IMR-90 (cell line): Measurements from ENCODE around the gene BPI. TPM values are rescaled to one million over a fixed set of nuclear protein-coding genes. Genes with fewer than 3 reads are reported as not detected.

ENCODE experiments used
- ATAC-seq: fragments of 200-7000 bp; cut with Tn5 transposase; 2 replicates; pipeline ENCODE4 v1.9.1; 2020; ENCODE audit warnings: low read depth, mild to moderate bottlenecking, moderate library complexity
- BruUV-seq: library from RNA; stranded (reverse); fragments of 400-500 nt; replicated peaks from 2 replicates; lab custom pipeline; 2021; lab: Mats Ljungman, UMichigan
- CTCF ChIA-PET: fragments of 300-600 bp; formaldehyde crosslinking; extraction: SDS; loops from one replicate; lab custom pipeline; 2021; ENCODE audit warnings: antibody characterized with exemption; lab: Yijun Ruan, JAX
- POLR2A ChIA-PET: fragments of 300-600 bp; sonication (Branson Sonifier 250); formaldehyde crosslinking; loops from one replicate; lab custom pipeline; 2022; ENCODE audit warnings: antibody characterized with exemption; ENCODE audit not compliant: unreplicated experiment; lab: Charles Lee
- DNase-seq: peaks from one replicate; pipeline ENCODE4 v3.0.0; 2013
- H2AFZ ChIP-seq: replicated peaks from 2 replicates; pipeline ENCODE3; 2013; ENCODE audit warnings: low read length, mild to moderate bottlenecking; ENCODE audit not compliant: poor library complexity
- H2AK5ac ChIP-seq: 2 replicates; pipeline ENCODE4 v1.6.1; 2013; ENCODE audit warnings: low read depth, low read length, inconsistent platforms
- H2AK9ac ChIP-seq: replicated peaks from 2 replicates; pipeline ENCODE3; 2013; ENCODE audit warnings: mild to moderate bottlenecking, low read depth, low read length, moderate library complexity; ENCODE audit not compliant: poor library complexity
- H2BK120ac ChIP-seq: 2 replicates; pipeline ENCODE4 v1.6.1; 2013; ENCODE audit warnings: low read depth, low read length, inconsistent platforms
- H2BK15ac ChIP-seq: 3 replicates; pipeline ENCODE4 v1.6.1; 2013; ENCODE audit warnings: low read depth, low read length, inconsistent platforms
- H2BK20ac ChIP-seq: 2 replicates; pipeline ENCODE4 v1.6.1; 2013; ENCODE audit warnings: low read depth, mild to moderate bottlenecking, inconsistent platforms, low read length, moderate library complexity
- H2BK5ac ChIP-seq: 2 replicates; pipeline ENCODE4 v1.6.1; 2013; ENCODE audit warnings: mild to moderate bottlenecking, low read depth, low read length, inconsistent platforms; ENCODE audit not compliant: poor library complexity, severe bottlenecking
- H3K14ac ChIP-seq: replicated peaks from 2 replicates; pipeline ENCODE4 v1.6.1; 2013; ENCODE audit warnings: low read depth, low read length, inconsistent platforms
- H3K18ac ChIP-seq: 2 replicates; pipeline ENCODE4 v1.6.1; 2013; ENCODE audit warnings: low read depth, low read length, control low read depth
- H3K23ac ChIP-seq: 2 replicates; pipeline ENCODE4 v1.6.1; 2013; ENCODE audit warnings: low read depth, low read length, inconsistent platforms
- H3K27ac ChIP-seq: 2 replicates; pipeline ENCODE4 v1.5.1; 2013; ENCODE audit warnings: mild to moderate bottlenecking, control low read depth, low read length; ENCODE audit not compliant: insufficient read depth
- H3K27me3 ChIP-seq: 2 replicates; pipeline ENCODE4 v1.6.1; 2013; ENCODE audit warnings: low read length; ENCODE audit not compliant: control insufficient read depth, insufficient read depth
- H3K36me3 ChIP-seq: 2 replicates; pipeline ENCODE4 v1.6.1; 2013; ENCODE audit warnings: low read length, mixed read lengths; ENCODE audit not compliant: control insufficient read depth, insufficient read depth
- H3K4ac ChIP-seq: 2 replicates; pipeline ENCODE4 v1.6.1; 2013; ENCODE audit warnings: low read depth, low read length, inconsistent platforms
- H3K4me1 ChIP-seq: 2 replicates; pipeline ENCODE4 v1.6.1; 2013; ENCODE audit warnings: low read length, mixed read lengths; ENCODE audit not compliant: control insufficient read depth, insufficient read depth
- H3K4me2 ChIP-seq: 2 replicates; pipeline ENCODE4 v1.6.1; 2013; ENCODE audit warnings: low read depth, mild to moderate bottlenecking, control low read depth, low read length, moderate library complexity
- H3K4me3 ChIP-seq: 2 replicates; pipeline ENCODE4 v1.5.1; 2013; ENCODE audit warnings: low read depth, mild to moderate bottlenecking, control low read depth, low read length, moderate library complexity; ENCODE audit not compliant: insufficient read depth
- H3K56ac ChIP-seq: 2 replicates; pipeline ENCODE4 v1.6.1; 2013; ENCODE audit warnings: low read length, inconsistent platforms; ENCODE audit not compliant: insufficient read depth; ENCODE audit errors: extremely low read depth
- H3K79me1 ChIP-seq, 2 experiments: 2 replicates each; pipeline ENCODE4 v1.6.1; 2013; ENCODE audit warnings: low read length in 2 of 2, inconsistent platforms in 1 of 2, low read depth in 1 of 2
- H3K9ac ChIP-seq: 2 replicates; pipeline ENCODE4 v1.6.1; 2013; ENCODE audit warnings: low read depth, low read length, control low read depth
- H3K9me1 ChIP-seq: 2 replicates; pipeline ENCODE4 v1.6.1; 2013; ENCODE audit warnings: low read length, inconsistent platforms; ENCODE audit not compliant: insufficient read depth
- H3K9me3 ChIP-seq: 2 replicates; pipeline ENCODE4 v1.6.1; 2013; ENCODE audit warnings: low read length; ENCODE audit not compliant: control insufficient read depth, insufficient read depth
- H4K20me1 ChIP-seq: 2 replicates; pipeline ENCODE4 v1.6.1; 2013; ENCODE audit warnings: low read length, inconsistent platforms; ENCODE audit not compliant: insufficient read depth
- H4K5ac ChIP-seq: 2 replicates; pipeline ENCODE4 v1.6.1; 2013; ENCODE audit warnings: mild to moderate bottlenecking, low read depth, low read length, control low read depth
- H4K8ac ChIP-seq, 2 experiments: 2 replicates each; pipeline ENCODE4 v1.6.1; 2013; ENCODE audit warnings: low read depth in 2 of 2, low read length in 2 of 2, control low read depth in 1 of 2, inconsistent platforms in 1 of 2
- H4K91ac ChIP-seq: 2 replicates; pipeline ENCODE4 v1.6.1; 2013; ENCODE audit warnings: low read depth, low read length, inconsistent platforms; ENCODE audit not compliant: insufficient read depth
- CEBPB ChIP-seq: IDR thresholded peaks from 2 replicates; pipeline ENCODE4 v1.6.1; 2012; ENCODE audit warnings: low read depth, low read length, improper control_type of control experiment
- FOS ChIP-seq: fragments of 150-350 bp; IDR thresholded peaks from 2 replicates; pipeline ENCODE4 v1.6.1; 2016; ENCODE audit warnings: low read depth, low read length
- MAZ ChIP-seq: IDR thresholded peaks from 2 replicates; pipeline ENCODE4 v1.6.1; 2012; ENCODE audit warnings: low read depth, mild to moderate bottlenecking, low read length, improper control_type of control experiment, moderate library complexity, borderline replicate concordance
- MXI1 ChIP-seq: IDR thresholded peaks from 2 replicates; pipeline ENCODE4 v1.6.1; 2012; ENCODE audit warnings: low read depth, mild to moderate bottlenecking, low read length, moderate library complexity, borderline replicate concordance
- NFE2L2 ChIP-seq: fragments of 150-350 bp; IDR thresholded peaks from 2 replicates; pipeline ENCODE4 v1.6.1; 2016; ENCODE audit warnings: low read depth, mild to moderate bottlenecking, low read length
- POLR2A ChIP-seq: IDR thresholded peaks from 2 replicates; pipeline ENCODE4 v1.6.1; 2012; ENCODE audit warnings: mild to moderate bottlenecking, low read depth, low read length
- RAD21 ChIP-seq: IDR thresholded peaks from 2 replicates; pipeline ENCODE4 v1.6.1; 2012; ENCODE audit warnings: low read length, improper control_type of control experiment
- RCOR1 ChIP-seq: IDR thresholded peaks from 2 replicates; pipeline ENCODE4 v1.6.1; 2012; ENCODE audit warnings: mild to moderate bottlenecking, low read length, improper control_type of control experiment; ENCODE audit not compliant: insufficient replicate concordance
- SMC3 ChIP-seq: fragments of 150-350 bp; IDR thresholded peaks from 2 replicates; pipeline ENCODE4 v1.6.1; 2016; ENCODE audit warnings: low read depth, mild to moderate bottlenecking, antibody characterized with exemption, low read length, moderate library complexity
- WGBS, 2 experiments: methylation state at CpG; one replicate each; pipeline versions ENCODE4 v1.1.5 to v1.1.7; 2013; ENCODE audit warnings: missing lambda C conversion rate in 2 of 2; ENCODE audit not compliant: insufficient read length in 1 of 2; ENCODE audit errors: extremely low coverage in 2 of 2; 5-methylcytosine and 5-hydroxymethylcytosine counted together
- dilution Hi-C: fragments of 300-500 bp; cut with HindIII; formaldehyde crosslinking; loops from one replicate; pipeline ENCODE4 v1.14.3; 2018; ENCODE audit warnings: low sequenced_read_pairs; ENCODE audit not compliant: unreplicated experiment
- in situ Hi-C: fragments of 300-500 bp; cut with MboI; formaldehyde crosslinking; loops from 3 replicates; pipeline ENCODE4 v1.14.3; 2019; ENCODE audit warnings: low sequenced_read_pairs, inconsistent platforms, mixed read lengths
- intact Hi-C: fragments of 100-400 bp; cut with micrococcal nuclease; formaldehyde crosslinking; loops from 2 replicates; pipeline ENCODE4 v1.10.0; 2022
- polyA plus RNA-seq, 3 experiments: library from polyadenylated mRNA; depleted of rRNA; stranded (reverse); fragments of >200 nt; gene quantifications; 2 replicates each; pipeline ENCODE4 v1.2.3, GENCODE V29; 2012; ENCODE audit warnings: low replicate concordance in 1 of 3
- total RNA-seq: library from RNA; depleted of rRNA; stranded (reverse); fragments of >200 nt; gene quantifications from 2 replicates; pipeline ENCODE4 v1.2.3, GENCODE V29; 2012
- TF ChIP-seq, protein P1 (sequence below): conservative IDR thresholded peaks from 2 replicates; pipeline ENCODE4 v1.5.1; 2012; ENCODE audit warnings: mild to moderate bottlenecking, low read depth, low read length, improper control_type of control experiment
- TF ChIP-seq, protein P2 (sequence below): fragments of 150-350 bp; IDR thresholded peaks from 2 replicates; pipeline ENCODE4 v1.6.1; 2017; ENCODE audit warnings: mild to moderate bottlenecking, antibody characterized with exemption, low read length, low read depth

BPI gene
- total and polyA plus RNA-seq, 2 of the 4 experiments (the other 2 are of a cell fraction): 0.05 TPM; not detected in 1

- no peak for DNase-seq
- Histone ChIP-seq H3K27ac (no peak overlapping the region), H4K91ac (no peak overlapping the region), H3K56ac (no peak overlapping the region), H3K9ac (no peak overlapping the region), H2BK15ac (no peak overlapping the region), H3K23ac (no peak overlapping the region), H4K8ac (no peak overlapping the region), H2AK9ac (no peak overlapping the region), H3K4me1 (no peaks in the 10 kb centered on the region), H4K20me1 (no peaks in the 10 kb centered on the region), H3K27me3 (peaks cover 39% of the 10 kb centered on the region), H2BK5ac (peak overlapping the region; percentile 16), H3K9me1 (no peaks in the 10 kb centered on the region), H2BK20ac (no peak overlapping the region), H2AFZ (no peak overlapping the region), H3K4ac (no peak overlapping the region), H2AK5ac (no peak overlapping the region; the same call in 1 of the 2 replicates), H3K14ac (no peak overlapping the region), H2BK120ac (no peak overlapping the region), H4K5ac (no peak overlapping the region), H3K4me2 (no peak overlapping the region), H3K4me3 (no peak overlapping the region), H3K18ac (no peak overlapping the region), H3K36me3 (no peaks in the 10 kb centered on the region), H3K9me3 (peaks cover 7% of the 10 kb centered on the region; the same call in 1 of the 2 replicates), H3K79me1 (no peaks in the 10 kb centered on the region)
- intact Hi-C loops (no loop called here), dilution Hi-C loops (no loop called here), in situ Hi-C loops (no loop called here)
- no peak for ATAC-seq
- WGBS, 2 experiments: 89 to 100% methylated on average over 1 to 2 of the region's 2 CpGs
- CTCF ChIA-PET: no interaction called here
- POLR2A ChIA-PET: no interaction called here
- TF ChIP-seq MAZ: no peak
- no peak for TF ChIP-seq CEBPB
- no peak for TF ChIP-seq RAD21
- no peak for TF ChIP-seq SMC3
- TF ChIP-seq POLR2A: no peak
- no peak for TF ChIP-seq NFE2L2
- TF ChIP-seq, protein P1, sequence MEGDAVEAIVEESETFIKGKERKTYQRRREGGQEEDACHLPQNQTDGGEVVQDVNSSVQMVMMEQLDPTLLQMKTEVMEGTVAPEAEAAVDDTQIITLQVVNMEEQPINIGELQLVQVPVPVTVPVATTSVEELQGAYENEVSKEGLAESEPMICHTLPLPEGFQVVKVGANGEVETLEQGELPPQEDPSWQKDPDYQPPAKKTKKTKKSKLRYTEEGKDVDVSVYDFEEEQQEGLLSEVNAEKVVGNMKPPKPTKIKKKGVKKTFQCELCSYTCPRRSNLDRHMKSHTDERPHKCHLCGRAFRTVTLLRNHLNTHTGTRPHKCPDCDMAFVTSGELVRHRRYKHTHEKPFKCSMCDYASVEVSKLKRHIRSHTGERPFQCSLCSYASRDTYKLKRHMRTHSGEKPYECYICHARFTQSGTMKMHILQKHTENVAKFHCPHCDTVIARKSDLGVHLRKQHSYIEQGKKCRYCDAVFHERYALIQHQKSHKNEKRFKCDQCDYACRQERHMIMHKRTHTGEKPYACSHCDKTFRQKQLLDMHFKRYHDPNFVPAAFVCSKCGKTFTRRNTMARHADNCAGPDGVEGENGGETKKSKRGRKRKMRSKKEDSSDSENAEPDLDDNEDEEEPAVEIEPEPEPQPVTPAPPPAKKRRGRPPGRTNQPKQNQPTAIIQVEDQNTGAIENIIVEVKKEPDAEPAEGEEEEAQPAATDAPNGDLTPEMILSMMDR: no peak
- TF ChIP-seq MXI1: no peak
- no peak for TF ChIP-seq FOS
- TF ChIP-seq RCOR1: no peak
- TF ChIP-seq, protein P2, sequence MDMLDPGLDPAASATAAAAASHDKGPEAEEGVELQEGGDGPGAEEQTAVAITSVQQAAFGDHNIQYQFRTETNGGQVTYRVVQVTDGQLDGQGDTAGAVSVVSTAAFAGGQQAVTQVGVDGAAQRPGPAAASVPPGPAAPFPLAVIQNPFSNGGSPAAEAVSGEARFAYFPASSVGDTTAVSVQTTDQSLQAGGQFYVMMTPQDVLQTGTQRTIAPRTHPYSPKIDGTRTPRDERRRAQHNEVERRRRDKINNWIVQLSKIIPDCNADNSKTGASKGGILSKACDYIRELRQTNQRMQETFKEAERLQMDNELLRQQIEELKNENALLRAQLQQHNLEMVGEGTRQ: no peak
- BruUV-seq: no TSS peak
Measured at GRCh38 chr20:38313676-38314075, 9.7 kb downstream of the BPI start.
